WTC11 (cell line): Measurements from ENCODE around the gene CCR2. TPM values are rescaled to one million over a fixed set of nuclear protein-coding genes. Genes with fewer than 3 reads are reported as not detected.

Experiments
- ATAC-seq: fragments of 200-7000 bp; cut with Tn5 transposase; 2 replicates; pipeline ENCODE4 v1.10.0; 2021; ENCODE audit warnings: mild to moderate bottlenecking, moderate library complexity
- CTCF ChIA-PET: fragments of 300-600 bp; sonication (Branson Sonifier 250); formaldehyde crosslinking; loops from one replicate; lab custom pipeline; 2021; ENCODE audit warnings: antibody characterized with exemption; lab: Charles Lee
- POLR2A ChIA-PET: fragments of 350-600 bp; sonication (Branson Sonifier 250); formaldehyde crosslinking; loops from one replicate; lab custom pipeline; 2021; ENCODE audit warnings: antibody characterized with exemption; lab: Charles Lee
- DNase-seq: peaks from one replicate; pipeline ENCODE4 v3.0.0; 2021; ENCODE audit warnings: low spot score
- H3K27ac Mint-ChIP-seq: 2 replicates; pipeline ENCODE4 v1.8.0; 2021; ENCODE audit warnings: mixed read lengths
- H3K27me3 Mint-ChIP-seq: 2 replicates; pipeline ENCODE4 v1.8.0; 2021; ENCODE audit warnings: low read depth, mild to moderate bottlenecking, moderate library complexity, mixed read lengths
- H3K36me3 Mint-ChIP-seq: 2 replicates; pipeline ENCODE4 v1.8.0; 2021; ENCODE audit warnings: mixed read lengths
- H3K4me1 Mint-ChIP-seq: 2 replicates; pipeline ENCODE4 v1.8.0; 2022; ENCODE audit warnings: mixed read lengths
- H3K4me3 Mint-ChIP-seq: 2 replicates; pipeline ENCODE4 v1.8.0; 2021; ENCODE audit warnings: mild to moderate bottlenecking, moderate library complexity, mixed read lengths
- H3K9me3 Mint-ChIP-seq: 2 replicates; pipeline ENCODE4 v1.8.0; 2021; ENCODE audit warnings: mixed read lengths
- ATF3 ChIP-seq: sonication (generic); formaldehyde crosslinking; conservative IDR thresholded peaks from 2 replicates; pipeline ENCODE4 v1.8.1; 2022; ENCODE audit warnings: mild to moderate bottlenecking, missing genetic modification reagents
- E2F1 ChIP-seq: sonication (generic); formaldehyde crosslinking; IDR thresholded peaks from 2 replicates; pipeline ENCODE4 v1.8.0; 2022; ENCODE audit warnings: mild to moderate bottlenecking, missing genetic modification reagents
- ETV6 ChIP-seq: sonication (generic); formaldehyde crosslinking; IDR thresholded peaks from 2 replicates; pipeline ENCODE4 v1.8.1; 2022; ENCODE audit warnings: mild to moderate bottlenecking, missing genetic modification reagents
- FOXP1 ChIP-seq: sonication (generic); formaldehyde crosslinking; IDR thresholded peaks from 2 replicates; pipeline ENCODE4 v1.8.0; 2022; ENCODE audit warnings: missing genetic modification reagents, mild to moderate bottlenecking, moderate library complexity, borderline replicate concordance
- FOXP4 ChIP-seq: sonication (generic); formaldehyde crosslinking; IDR thresholded peaks from 2 replicates; pipeline ENCODE4 v1.8.0; 2022; ENCODE audit warnings: mild to moderate bottlenecking, missing genetic modification reagents
- GRHL2 ChIP-seq: fragments of 250-450 bp; sonication (Bioruptor Pico); IDR thresholded peaks from 2 replicates; pipeline ENCODE4 v1.8.0; 2022; ENCODE audit warnings: mild to moderate bottlenecking, moderate library complexity; ENCODE audit not compliant: insufficient replicate concordance, severe bottlenecking
- IRF2 ChIP-seq: sonication (generic); formaldehyde crosslinking; IDR thresholded peaks from 2 replicates; pipeline ENCODE4 v1.8.0; 2022; ENCODE audit warnings: low read depth, missing genetic modification reagents, borderline replicate concordance
- MAX ChIP-seq: sonication (generic); formaldehyde crosslinking; IDR thresholded peaks from 2 replicates; pipeline ENCODE4 v1.8.0; 2022; ENCODE audit warnings: mild to moderate bottlenecking, missing genetic modification reagents
- SOX15 ChIP-seq: fragments of 250-450 bp; sonication (Bioruptor Pico); IDR thresholded peaks from 2 replicates; pipeline ENCODE4 v1.9.0; 2021; ENCODE audit warnings: mild to moderate bottlenecking
- TCF7 ChIP-seq: sonication (generic); formaldehyde crosslinking; IDR thresholded peaks from 2 replicates; pipeline ENCODE4 v1.8.0; 2022; ENCODE audit warnings: mild to moderate bottlenecking, low read depth, missing genetic modification reagents, moderate library complexity
- USF1 ChIP-seq: sonication (generic); formaldehyde crosslinking; IDR thresholded peaks from 2 replicates; pipeline ENCODE4 v1.8.0; 2022; ENCODE audit warnings: mild to moderate bottlenecking, missing genetic modification reagents
- ZNF219 ChIP-seq: sonication (generic); formaldehyde crosslinking; IDR thresholded peaks from 2 replicates; pipeline ENCODE4 v1.8.0; 2023; ENCODE audit warnings: missing genetic modification reagents, mild to moderate bottlenecking, borderline replicate concordance
- ZNF263 ChIP-seq: sonication (generic); formaldehyde crosslinking; IDR thresholded peaks from 2 replicates; pipeline ENCODE4 v1.8.1; 2022; ENCODE audit warnings: low read depth, mild to moderate bottlenecking, moderate library complexity, missing genetic modification reagents
- ZNF532 ChIP-seq: fragments of 250-450 bp; sonication (Bioruptor Pico); IDR thresholded peaks from 2 replicates; pipeline ENCODE4 v1.9.0; 2021; ENCODE audit warnings: mild to moderate bottlenecking, borderline replicate concordance
- total RNA-seq: library from RNA; stranded (reverse); gene quantifications from 3 replicates; pipeline ENCODE4 v1.2.3, GENCODE V29; 2021

Gene CCR2
- total RNA-seq, 1 experiment from 2014 or later, result not detected

GRCh38 chr3:46348823-46349482, 5.0 kb upstream of the CCR2 start:
- no peak for DNase-seq
- no peak overlapping the region for H3K27ac Mint-ChIP-seq

GRCh38 chr3:46349484-46350261, 4.2 kb upstream of the CCR2 start:
- DNase-seq, result no peak
- H3K4me1 Mint-ChIP-seq, result peaks cover 11% of the 10 kb centered on the region; the same call in 1 of the 2 replicates
- peaks cover 50% of the 10 kb centered on the region for H3K9me3 Mint-ChIP-seq
- ATAC-seq, result no peak
- TF ChIP-seq TCF7 (CRISPR knock-in tag) (no peak), GRHL2 (no peak), FOXP1 (CRISPR knock-in tag) (no peak), USF1 (CRISPR knock-in tag) (no peak), ZNF532 (CRISPR knock-in tag) (no peak), ETV6 (no peak), MAX (no peak)
- H3K4me3 Mint-ChIP-seq, result no peak overlapping the region
- ChIA-PET CTCF (no interaction called here), POLR2A (no interaction called here)
- H3K36me3 Mint-ChIP-seq, result peaks cover 16% of the 10 kb centered on the region
- no peak overlapping the region for H3K27ac Mint-ChIP-seq
- peaks cover 3% of the 10 kb centered on the region for H3K27me3 Mint-ChIP-seq

More at GRCh38 chr3:46348823-46349482, 5.0 kb upstream of the CCR2 start:
- POLR2A ChIA-PET, result no interaction called here
- Mint-ChIP-seq H3K4me3 (no peak overlapping the region), H3K36me3 (peaks cover 16% of the 10 kb centered on the region), H3K4me1 (peaks cover 11% of the 10 kb centered on the region; the same call in 1 of the 2 replicates)
- no peak for ATAC-seq
- TF ChIP-seq ZNF219 (no peak), SOX15 (CRISPR knock-in tag) (no peak), ATF3 (CRISPR knock-in tag) (no peak), E2F1 (no peak), IRF2 (CRISPR knock-in tag) (no peak), FOXP4 (CRISPR knock-in tag) (no peak), ZNF263 (CRISPR knock-in tag) (no peak)
- TF ChIP-seq, all 79 proteins: peak for 0
- Mint-ChIP-seq H3K9me3 (peaks cover 55% of the 10 kb centered on the region), H3K27me3 (peaks cover under 1% of the 10 kb centered on the region)
- CTCF ChIA-PET, result no interaction called here
